Peyer's patch (tissue), 4 donors: ENCODE results near the gene SRGAP1.

ENCODE experiments used
- CTCF ChIP-seq, 6 experiments: fragments of 450-650 bp in 4 of 6; fragments of 200-600 bp in 2 of 6; sonication (generic) in 1 of 6; IDR thresholded peaks; one replicate each; pipeline ENCODE4 v1.5.1; 2017 to 2019; ENCODE audit warnings: antibody characterized with exemption in 6 of 6, mild to moderate bottlenecking in 3 of 6, moderate library complexity in 1 of 6
- POLR2A ChIP-seq, 2 donors: fragments of 450-650 bp; IDR thresholded peaks; one replicate each; pipeline ENCODE4 v1.5.1; 2017; ENCODE audit warnings: antibody characterized with exemption in 2 of 2, mild to moderate bottlenecking in 2 of 2, moderate library complexity in 2 of 2

- TF ChIP-seq CTCF (IDR thresholded peaks at IDR 0.05): no peak
- no peak for TF ChIP-seq POLR2A (IDR thresholded peaks at IDR 0.05)
These were observed 119.8 kb downstream of the SRGAP1 start for GRCh38 chr12:63964301-63964700.
